Measurements from ENCODE around the gene FNDC3B.

The FNDC3B gene

DNA sequence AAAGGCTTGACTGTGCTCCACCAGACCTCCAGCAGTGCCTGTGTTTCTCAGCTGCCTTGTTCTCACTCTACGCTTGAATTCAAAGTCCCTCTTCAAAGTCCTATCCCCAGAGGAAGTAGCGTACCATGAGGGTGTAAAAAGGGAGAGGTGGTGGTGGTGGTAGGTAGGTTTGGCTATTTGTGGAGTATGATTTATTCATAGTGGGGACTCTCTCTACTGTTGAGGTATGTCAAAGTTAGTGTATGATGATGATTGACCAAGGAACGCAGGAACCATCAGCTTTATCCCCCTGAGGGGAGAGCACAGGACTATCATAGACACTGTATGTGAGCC lies 271.0 kb downstream of the FNDC3B start:
- DNase-seq (ENCODE audit: low read depth in 2 of 2) = no peak

DNA sequence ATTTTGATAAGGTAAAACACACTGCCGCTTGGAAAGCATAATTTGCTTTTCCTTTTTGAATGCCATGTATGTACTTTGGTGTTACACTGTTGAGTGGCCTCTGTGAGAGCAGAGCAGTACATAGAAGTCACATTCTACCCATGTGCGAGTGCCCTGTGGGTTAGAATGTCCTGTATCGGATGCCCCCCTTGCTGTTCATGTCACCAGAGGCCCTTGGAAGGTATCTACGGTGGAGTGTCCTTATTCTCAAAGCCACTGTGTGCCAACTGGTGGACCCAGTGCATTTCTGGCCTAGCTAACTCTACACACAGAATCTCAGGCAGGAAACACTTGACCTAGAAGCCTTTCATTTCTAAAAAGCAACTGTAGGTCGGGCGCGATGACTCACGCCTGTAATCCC lies 271.8 kb downstream of the FNDC3B start:
- no peak for DNase-seq (ENCODE audit: low read depth in 2 of 2)

DNA sequence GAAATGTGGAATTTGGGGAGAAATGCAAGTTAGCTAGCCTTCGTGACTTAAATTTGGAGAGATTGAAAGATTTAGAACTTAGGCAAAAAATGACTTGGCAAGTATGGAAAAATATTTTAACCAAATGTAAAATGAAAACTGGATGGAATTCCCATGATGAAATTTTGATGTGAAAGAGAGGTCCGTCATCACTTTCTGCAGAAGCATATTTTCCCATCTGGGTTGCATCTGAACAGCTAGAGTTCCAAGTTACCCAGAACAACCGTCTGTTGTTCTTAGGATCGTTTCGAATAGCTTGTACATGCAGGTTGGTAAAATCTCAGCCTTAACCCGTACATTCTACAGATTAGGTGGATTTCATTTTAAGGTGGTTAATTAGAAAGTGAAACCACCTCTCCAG lies 272.6 kb downstream of the FNDC3B start:
- DNase-seq (ENCODE audit: low read depth in 2 of 2) = no peak

DNA sequence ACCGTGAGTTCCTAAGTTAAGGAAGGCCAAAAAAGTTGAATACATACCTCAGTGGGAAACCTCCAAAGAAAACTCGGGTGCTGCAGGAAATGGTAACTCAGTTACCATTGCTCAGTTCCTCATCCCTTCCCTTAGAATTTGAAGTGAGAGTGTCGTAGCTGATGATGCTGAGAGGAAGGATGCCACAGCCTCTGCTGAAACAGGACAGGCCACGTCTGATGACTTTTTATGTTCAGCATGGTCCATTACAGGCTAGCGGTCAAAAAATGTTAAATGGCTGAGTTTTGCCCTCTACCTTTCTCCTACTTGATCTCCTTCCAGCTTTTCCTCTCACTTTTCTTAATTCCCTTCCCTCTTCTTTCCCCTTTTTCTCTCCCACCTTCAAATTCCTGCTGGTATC lies 273.3 kb downstream of the FNDC3B start:
- DNase-seq (ENCODE audit: low read depth in 2 of 2) = no peak

DNA sequence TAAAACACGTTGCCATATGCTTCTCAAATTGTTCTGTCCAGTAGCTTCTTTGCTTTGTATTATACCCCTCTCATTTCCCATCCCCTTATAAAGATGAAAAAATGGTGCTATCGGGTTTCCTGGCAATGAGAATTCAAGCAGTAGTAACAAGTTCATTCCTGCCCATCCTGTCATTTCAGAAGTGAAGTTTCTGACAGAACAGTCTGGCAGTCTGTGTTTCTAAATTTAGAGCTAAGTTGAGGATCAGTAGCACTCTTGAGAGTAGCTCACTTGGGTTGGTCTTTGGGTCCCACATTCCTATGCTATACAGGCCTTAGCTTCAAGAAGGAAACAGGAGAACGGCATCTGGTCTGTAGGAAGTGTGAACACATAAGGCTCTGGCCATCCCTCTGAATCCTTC lies 274.3 kb downstream of the FNDC3B start:
- DNase-seq (ENCODE audit: low read depth in 2 of 2) = no peak

DNA sequence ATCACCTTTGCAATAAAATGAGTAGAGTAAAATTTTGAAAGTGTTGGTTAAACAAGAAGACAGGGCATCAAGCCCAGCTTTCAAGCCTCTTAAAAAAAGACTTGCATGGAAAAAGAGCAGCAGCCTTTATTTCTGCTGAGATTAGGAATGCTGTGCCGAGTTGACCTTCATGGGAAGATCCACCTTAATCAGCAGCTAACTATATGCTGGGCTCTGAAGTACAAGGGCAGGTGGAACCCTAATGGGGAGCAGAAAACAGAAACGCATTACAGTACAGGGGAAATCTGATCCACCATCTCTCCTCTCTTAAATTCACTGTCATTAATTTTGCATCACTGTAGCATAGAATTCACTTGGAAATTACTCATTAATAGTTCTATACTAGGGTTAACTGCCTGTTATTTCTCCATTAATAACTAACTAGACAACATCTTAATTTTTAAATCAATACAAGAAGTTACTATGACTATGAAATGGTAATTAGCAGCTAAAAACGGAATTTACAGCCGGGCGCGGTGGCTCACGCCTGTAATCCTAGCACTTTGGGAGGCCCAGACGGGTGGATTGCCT lies 275.3 kb downstream of the FNDC3B start:
- no peak for DNase-seq (ENCODE audit: low read depth in 2 of 2)

DNA sequence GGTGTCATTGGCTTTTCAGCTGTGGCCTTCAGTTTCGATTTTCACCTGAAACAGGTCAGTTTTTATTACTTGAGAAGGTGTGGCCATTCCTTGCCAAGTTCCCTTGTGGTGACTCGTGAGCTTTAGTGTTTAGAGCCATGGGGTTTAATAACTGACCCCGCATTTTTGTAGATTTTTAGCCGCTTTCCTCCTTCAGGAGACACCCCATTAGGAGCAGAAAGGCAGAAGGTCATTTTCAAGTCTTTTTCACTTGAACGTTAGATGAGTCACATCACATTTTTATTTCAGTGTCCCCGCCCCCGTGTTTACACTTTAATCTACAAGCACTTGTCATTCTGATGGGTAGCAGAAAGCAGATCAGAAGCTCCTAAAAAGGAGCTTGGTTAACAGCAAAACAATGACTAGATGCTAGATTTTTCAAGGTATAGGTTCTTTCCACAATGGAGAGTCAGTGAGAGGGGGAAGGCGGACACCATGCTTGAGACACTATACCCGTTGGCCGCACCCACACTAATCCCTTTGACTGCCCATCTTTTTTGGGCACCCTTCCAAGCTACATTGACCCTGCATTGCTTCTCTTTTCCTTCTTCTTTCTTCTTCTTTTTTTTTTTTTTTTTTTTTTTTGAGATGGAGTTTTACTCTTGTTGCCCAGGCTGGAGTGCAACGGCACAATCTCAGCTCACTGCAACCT lies 276.2 kb downstream of the FNDC3B start:
- DNase-seq (ENCODE audit: low read depth in 2 of 2) = no peak

DNA sequence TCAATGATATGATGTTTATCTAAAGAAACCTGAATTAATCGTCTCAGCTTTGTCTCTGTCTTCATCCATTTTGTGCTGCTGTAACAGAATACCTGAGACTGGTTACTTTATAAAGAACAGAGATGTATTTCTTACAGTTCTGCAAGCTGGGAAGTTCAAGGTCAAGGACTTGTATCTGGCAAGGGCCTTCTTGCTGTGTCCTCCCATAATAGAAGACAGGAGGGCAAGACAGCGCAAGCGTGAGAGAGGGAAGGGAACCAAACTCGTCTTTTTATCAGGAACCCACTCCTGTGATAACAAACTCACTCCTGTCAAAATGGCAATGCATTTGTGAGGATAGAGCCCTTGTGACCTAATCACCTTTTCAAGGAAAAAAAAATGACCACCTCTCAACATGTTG lies 277.4 kb downstream of the FNDC3B start:
- no peak for DNase-seq (ENCODE audit: low read depth in 2 of 2)

DNA sequence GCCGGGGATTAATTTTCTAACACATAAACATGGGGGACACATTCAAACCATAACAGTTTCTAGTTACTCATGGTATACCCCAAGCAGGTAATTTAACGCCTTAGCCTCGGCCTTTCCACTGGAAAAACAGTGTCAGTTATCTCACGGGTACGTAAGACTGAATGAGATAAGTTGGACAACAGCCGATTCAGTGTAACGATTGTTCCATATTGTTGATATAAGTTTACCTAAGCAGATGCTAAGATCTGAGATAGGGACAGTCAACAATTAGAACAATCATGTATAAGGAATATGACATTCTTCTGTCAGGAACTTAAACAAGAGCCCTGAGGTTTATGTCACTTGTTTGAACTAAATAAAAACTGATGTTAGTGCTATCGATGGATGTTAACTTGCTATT lies 278.1 kb downstream of the FNDC3B start:
- DNase-seq (ENCODE audit: low read depth in 2 of 2) = no peak

DNA sequence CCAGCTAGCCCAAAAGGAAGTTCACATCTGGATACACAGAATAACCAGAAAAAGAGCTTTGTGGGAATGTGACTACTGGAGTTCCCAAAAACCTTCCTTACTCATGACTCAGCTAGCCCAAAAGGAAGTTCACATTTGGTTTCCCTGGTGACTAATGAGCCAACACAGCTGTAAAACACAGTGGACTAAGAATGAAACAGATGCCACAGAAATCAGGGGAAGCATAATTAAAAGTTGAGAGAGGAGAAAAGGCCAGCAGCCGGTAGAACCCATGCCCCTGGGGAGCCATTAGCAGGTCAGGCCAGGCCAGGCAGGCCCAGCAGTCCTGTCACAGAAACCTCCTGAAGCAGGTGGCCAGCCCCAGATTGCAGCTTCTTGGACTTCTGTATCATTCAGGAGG lies 278.6 kb downstream of the FNDC3B start:
- DNase-seq (ENCODE audit: low read depth in 2 of 2) = no peak

DNA sequence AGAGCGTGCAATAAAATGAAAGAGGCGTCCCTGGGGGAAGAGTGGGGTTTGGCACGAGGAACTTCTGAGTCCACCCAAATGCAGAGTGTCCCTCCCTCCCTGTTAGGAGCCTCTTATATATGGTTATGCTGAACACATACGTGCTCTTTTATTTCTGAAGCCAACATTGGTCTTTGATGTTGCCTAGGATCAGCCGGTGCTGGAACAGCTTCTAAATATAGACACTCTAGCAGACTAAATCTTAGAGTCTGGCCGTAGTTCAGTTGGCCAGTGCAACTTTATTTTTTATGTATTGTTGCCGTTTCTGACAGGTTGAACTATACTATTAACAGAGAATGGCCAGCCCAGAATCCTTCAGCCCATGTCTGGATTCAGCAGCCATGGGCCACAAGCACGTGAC lies 280.2 kb downstream of the FNDC3B start:
- no peak for DNase-seq (ENCODE audit: low read depth in 2 of 2)

DNA sequence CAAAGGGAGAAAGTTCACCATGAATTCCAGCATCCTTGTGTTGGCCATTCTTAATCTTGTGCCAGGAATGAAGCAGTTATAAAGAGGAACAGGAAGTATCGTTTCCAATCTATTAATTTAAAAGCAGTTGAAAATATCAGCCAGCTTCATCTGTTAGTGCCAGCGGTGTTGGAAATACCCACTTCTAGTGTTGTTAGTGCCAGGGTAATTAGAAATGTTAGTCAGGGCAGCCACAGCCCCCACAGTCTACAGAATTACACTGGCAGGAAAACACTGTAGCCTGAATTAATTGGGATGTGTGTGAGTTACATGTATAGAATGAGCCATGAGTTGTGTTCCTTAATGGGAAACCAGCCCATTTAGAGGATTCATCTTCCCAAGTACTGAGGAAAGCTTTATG lies 281.1 kb downstream of the FNDC3B start:
- no peak for DNase-seq (ENCODE audit: low read depth in 2 of 2)

DNA sequence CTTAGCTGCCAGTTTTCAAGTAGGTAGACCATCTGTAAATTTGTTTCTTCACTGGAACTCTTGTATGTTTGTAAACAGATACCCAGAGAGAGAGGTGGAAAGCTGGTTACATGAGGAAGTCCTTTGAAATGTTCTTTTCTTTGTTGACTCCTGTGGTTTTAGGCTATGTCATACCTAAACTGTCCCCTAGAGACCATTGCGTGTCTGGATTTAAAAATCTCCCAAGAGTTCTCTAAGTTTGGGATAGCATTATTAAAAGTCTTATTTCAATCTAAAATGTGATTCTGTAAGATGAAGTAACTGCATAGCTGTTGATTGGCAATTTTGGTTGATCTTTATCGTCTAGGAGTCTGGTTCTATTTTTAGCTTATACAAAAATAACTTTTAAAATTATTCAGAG lies 281.7 kb downstream of the FNDC3B start:
- DNase-seq (ENCODE audit: low read depth in 2 of 2) = no peak

DNA sequence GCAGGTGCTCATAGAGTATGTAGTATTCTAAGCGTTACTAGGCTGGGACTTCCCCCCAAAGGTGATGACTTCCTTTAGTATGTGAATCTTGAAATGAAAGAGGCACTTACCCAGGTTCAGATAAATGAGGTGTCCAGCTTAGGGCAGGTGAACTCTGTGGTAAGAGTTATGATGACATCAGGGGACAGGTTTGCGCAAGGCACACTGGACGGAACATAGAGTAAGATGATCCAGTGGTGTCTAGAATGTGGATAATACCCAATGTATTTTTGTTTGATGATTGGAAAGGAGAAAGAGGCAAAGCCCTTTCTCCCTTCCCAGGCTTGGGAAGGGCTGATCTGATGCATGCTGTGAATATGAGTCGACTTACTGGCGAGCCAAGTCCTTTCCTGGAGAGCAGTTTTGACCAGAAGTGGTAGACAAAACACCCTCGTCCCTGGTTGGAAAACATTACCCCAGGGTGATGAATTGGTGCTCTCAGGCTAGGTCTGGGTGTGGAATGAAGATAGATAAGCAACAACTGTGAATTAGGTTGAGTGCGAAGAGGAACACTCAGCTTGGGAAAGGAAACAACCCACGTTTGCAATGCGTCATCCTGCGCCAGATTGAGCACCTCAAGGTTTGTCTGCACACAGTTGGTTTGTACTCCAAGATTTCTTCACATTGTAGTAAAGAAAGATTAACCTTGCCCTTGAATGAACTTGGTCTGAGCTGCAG lies 284.7 kb downstream of the FNDC3B start:
- peak; percentile 14 to 15 for DNase-seq (ENCODE audit: low read depth in 2 of 2)

DNA sequence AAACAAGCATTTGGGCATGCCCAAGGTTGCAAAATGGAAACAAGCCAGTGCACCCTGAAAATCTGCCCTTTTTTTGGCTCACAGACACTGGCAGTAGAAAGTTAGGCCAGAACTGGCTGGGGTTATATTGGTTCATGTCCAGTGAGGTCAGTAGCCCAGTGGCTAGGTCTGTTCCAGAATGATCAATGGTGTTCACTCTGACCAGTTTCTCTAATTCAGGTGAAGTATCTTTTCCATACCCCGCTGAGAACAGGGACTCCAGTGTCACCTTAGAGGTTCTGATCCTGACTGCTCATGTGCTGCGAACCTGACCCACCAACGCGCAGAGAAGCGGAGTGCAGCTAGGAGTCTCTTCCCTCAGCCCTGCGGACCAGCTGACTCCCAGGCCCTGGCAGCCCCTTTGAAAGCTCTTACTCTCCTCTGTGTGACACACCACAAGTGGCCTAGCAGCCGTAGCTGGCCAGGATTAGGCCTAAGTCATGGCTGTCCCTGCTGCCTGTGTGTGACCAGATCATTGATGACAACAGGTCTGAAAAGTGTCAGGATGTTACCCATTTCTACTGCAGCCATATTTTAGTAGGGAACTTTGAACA lies 285.3 kb downstream of the FNDC3B start:
- DNase-seq (ENCODE audit: low read depth in 2 of 2) = no peak

DNA sequence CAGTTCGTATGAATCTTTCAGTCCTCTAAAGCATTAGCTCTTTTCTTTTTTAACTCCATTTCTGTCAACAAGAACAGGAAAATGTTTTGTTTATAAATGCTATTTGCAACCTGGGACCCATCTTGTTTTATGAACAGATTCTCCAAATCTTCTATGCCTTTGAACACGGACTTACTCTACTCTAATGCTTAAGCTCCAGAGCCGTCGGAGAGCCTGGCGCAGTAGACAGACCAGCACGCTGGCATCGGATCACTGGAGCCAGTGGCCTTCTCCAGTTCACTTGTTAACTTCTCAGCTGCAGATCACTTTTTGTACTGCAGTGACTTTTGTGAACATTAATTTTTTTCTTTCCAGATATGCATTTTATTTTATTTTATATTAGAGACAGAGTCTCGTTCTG lies 286.1 kb downstream of the FNDC3B start:
- no peak for DNase-seq (ENCODE audit: low read depth in 2 of 2)

DNA sequence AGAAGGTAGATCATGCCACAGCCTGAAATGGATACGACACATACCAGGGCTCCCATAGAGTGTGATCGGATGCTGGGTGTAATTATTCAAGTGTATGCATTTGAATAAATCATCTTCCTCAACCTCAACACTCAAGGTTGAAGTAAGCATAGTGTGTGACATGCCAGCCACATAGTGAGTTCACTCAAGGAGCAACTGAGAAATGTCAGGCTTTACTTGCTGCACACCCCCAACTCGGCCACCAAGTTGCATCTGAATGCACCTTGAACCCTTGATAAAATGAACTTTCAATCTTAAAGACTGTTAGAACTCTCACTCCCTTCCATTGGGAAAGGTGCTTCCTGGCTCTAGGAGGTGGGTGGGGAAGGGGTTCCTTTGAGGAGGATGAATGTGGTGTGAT lies 287.6 kb downstream of the FNDC3B start:
- no peak for DNase-seq (ENCODE audit: low read depth in 2 of 2)

DNA sequence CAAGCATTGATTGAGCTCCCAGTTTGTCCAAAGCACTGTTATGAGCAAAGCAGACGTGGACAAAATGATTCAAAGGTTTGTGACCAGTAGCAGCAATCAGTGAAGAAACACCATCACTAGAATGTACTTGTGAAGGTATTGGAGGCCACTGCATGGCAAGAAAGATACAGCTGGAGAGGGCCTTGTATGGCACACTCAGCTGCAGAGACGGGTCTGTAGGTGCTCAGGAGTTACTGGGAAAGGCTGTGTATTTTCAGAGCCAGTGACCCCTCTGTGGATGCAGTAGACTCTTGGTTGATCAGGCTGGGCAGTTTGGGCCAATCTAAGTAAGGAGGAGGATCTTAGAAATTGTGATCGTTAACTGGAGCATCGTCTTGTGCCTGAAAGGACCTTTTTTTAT lies 288.9 kb downstream of the FNDC3B start:
- DNase-seq (ENCODE audit: low read depth in 2 of 2) = no peak

DNA sequence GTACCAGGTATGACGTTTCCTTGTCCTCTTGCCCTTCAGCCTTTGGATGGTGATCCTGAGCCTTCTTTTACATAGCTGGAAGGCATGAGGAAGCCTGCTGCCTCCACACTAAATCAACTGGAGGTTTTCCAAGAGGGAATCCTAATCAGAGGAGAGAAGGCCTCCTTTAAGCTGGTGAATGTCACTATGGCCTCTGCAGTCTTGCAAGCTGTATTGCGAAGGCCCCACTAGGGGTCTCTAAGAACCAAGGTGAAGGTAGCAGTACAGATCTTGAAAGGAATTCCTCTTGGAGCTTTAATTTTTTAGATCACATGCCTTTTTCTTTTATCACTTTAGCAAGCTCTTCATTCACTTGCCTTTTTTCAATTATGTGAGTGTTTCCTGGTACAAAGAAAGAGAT lies 289.7 kb downstream of the FNDC3B start:
- DNase-seq (ENCODE audit: low read depth in 2 of 2) = no peak

DNA sequence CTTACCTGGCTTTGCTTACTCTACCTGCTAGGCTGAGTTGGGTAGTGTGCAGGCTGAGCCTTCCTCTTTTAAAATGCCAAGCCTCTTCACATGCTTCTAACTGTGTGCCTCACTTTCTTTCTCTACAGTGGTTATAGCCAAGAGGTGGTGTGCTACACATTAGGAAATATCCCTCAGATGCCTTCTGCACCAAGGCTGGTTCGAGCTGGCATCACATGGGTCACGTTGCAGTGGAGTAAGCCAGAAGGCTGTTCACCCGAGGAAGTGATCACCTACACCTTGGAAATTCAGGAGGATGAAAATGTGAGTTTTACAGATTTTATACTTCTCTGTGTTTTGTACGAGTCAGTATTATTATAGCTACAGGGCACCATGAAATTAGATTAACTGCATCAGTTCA lies 291.0 kb downstream of the FNDC3B start:
- DNase-seq (ENCODE audit: low read depth in 2 of 2) = no peak

DNA sequence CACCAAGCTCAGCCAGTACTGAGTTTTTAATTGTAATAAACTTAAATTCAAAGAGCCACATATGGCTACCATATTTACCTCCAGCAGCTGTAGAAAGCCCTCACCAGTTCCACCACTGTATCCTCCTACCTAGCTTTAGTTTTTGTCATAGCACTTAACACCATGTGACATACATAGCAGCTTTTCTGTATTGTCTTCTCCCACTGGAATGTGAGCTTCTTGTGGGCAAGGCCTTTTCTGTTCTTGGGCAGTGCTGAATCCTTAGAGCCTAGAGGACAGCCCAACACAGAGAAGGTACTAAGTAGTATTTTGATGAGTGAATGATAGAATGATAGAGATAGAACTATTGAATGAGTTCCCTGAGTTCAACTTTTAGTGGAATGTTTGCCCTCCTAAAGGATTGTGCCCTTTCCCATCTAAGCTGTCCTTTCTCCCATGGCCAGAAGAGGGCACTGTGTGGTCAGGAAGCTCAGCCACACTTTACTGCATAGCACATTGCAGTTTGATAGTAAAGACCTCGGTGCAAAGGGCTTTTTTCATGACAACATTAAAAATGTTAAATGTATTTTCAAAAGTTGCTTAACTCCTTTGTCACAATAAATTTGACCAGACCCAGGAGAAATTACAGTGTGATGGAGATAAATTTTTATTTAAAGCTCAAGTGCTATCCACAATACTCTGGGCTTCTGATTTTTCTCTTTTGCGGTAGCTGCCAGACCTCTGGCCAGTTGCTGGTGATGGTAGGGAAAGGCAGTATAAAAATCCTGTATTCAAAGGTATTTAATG lies 293.1 kb downstream of the FNDC3B start:
- peak in 1 of 2 donors; percentile 18 for DNase-seq (ENCODE audit: low read depth in 2 of 2)

DNA sequence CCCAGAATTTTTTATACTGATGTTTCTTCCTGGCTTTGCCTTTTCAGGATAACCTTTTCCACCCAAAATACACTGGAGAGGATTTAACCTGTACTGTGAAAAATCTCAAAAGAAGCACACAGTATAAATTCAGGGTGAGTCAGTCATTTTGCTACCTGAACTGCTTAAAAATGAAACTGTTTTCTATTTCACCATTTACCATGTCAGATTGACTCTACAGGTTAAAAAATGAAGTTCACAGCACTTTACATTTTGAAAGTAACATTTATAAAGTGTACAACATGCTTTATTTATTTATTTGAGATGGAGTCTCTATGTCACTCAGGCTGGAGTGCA lies 293.6 kb downstream of the FNDC3B start:
- no peak for DNase-seq (ENCODE audit: low read depth in 2 of 2)

All from stimulated activated CD4-positive, alpha-beta T cell treated with anti-CD3 and anti-CD28 coated beads, Interleukin-15, amount 100 ng/mL, for 48 hours (primary cell).